HG03139 (cell line): ENCODE measurements around the gene TESPA1.
"Not testable (repeated sequence)": the region's sequence is repeated elsewhere in the genome, so short reads cannot be mapped to it uniquely, and the experiment has no call there.

Experiments used
- ATAC-seq: cut with Tn5 transposase; IDR thresholded peaks from one replicate; pipeline ENCODE4 v1.9.1; 2021; ENCODE audit not compliant: unreplicated experiment

Gene TESPA1

GRCh38 chr12:54949073-54949711 is 35.4 kb downstream of the TESPA1 start:
- no peak for ATAC-seq

- ATAC-seq = no peak
These were observed 36.4 kb downstream of the TESPA1 start for GRCh38 chr12:54948171-54948570.

- no peak for ATAC-seq
These were observed 39.5 kb downstream of the TESPA1 start for GRCh38 chr12:54945082-54945481.

- not testable (repeated sequence) for ATAC-seq
These were observed 41.3 kb downstream of the TESPA1 start for GRCh38 chr12:54943292-54943691.

GRCh38 chr12:54941659-54942058 is 42.9 kb downstream of the TESPA1 start:
- ATAC-seq = no peak

- no peak for ATAC-seq
These were observed 43.7 kb downstream of the TESPA1 start for GRCh38 chr12:54940727-54941315.

- ATAC-seq = no peak
These were observed 46.6 kb downstream of the TESPA1 start for GRCh38 chr12:54937929-54938328.

GRCh38 chr12:54937376-54937775 is 47.2 kb downstream of the TESPA1 start:
- ATAC-seq = no peak

- ATAC-seq = no peak
These were observed 47.8 kb downstream of the TESPA1 start for GRCh38 chr12:54936736-54937135.

GRCh38 chr12:54935235-54935951 is 49.2 kb downstream of the TESPA1 start:
- ATAC-seq = peak; percentile 96

GRCh38 chr12:54934419-54934818 is 50.1 kb downstream of the TESPA1 start:
- no peak for ATAC-seq

GRCh38 chr12:54933376-54933775 is 51.2 kb downstream of the TESPA1 start:
- ATAC-seq = no peak

GRCh38 chr12:54932691-54933090 is 51.9 kb downstream of the TESPA1 start:
- ATAC-seq = no peak

- ATAC-seq = no peak
These were observed 52.5 kb downstream of the TESPA1 start for GRCh38 chr12:54932038-54932437.

GRCh38 chr12:54929998-54930397 is 54.6 kb downstream of the TESPA1 start:
- ATAC-seq = no peak

GRCh38 chr12:54926246-54926645 is 58.3 kb downstream of the TESPA1 start:
- ATAC-seq = no peak

GRCh38 chr12:54924972-54925707 is 59.4 kb downstream of the TESPA1 start:
- no peak for ATAC-seq

- ATAC-seq = no peak
These were observed 67.5 kb downstream of the TESPA1 start for GRCh38 chr12:54917001-54917488.
